Thyroid gland (tissue), 4 donors: ENCODE data around the gene PRSS48. TPM values are rescaled to one million over a fixed set of nuclear protein-coding genes. Genes with fewer than 3 reads are reported as not detected.
A peak's percentile ranks its signal among the peaks of the same experiment; 100 is the strongest.
"Not testable (repeated sequence)": the region's sequence is repeated elsewhere in the genome, so short reads cannot be mapped to it uniquely, and the experiment has no call there.

Experiments used
- DNase-seq, 2 donors: peaks; one replicate each; pipeline ENCODE4 v3.0.0-alpha.2; 2019
- H3K27ac ChIP-seq, 3 donors: fragments of 200-600 bp; sonication (generic); 1 replicate in 2 of 3; 2 replicates in 1 of 3; pipeline ENCODE4 v1.5.1; 2016 to 2019; ENCODE audit warnings: mild to moderate bottlenecking in 1 of 3, moderate library complexity in 1 of 3
- H3K27me3 ChIP-seq: fragments of 200-600 bp; sonication (generic); one replicate; pipeline ENCODE4 v1.5.1; 2019
- H3K36me3 ChIP-seq, 2 donors: fragments of 200-600 bp; sonication (generic); one replicate each; pipeline ENCODE4 v1.5.1; 2016 to 2019
- H3K4me1 ChIP-seq, 2 donors: fragments of 200-600 bp; sonication (generic); one replicate each; pipeline ENCODE4 v1.5.1; 2017 to 2019
- H3K4me3 ChIP-seq, 3 donors: fragments of 200-600 bp; sonication (generic); replicated peaks in 1 of 3; 1 replicate in 2 of 3; 2 replicates in 1 of 3; pipeline ENCODE4 v1.5.1; 2016; ENCODE audit warnings: mild to moderate bottlenecking in 1 of 3
- H3K9me3 ChIP-seq: fragments of 200-600 bp; sonication (generic); one replicate; pipeline ENCODE4 v1.5.1; 2017
- CTCF ChIP-seq, 6 experiments: fragments of 200-600 bp in 3 of 6; fragments of 450-650 bp in 3 of 6; sonication (generic) in 3 of 6; IDR thresholded peaks; one replicate each; pipeline ENCODE4 v1.5.1; 2016 to 2019; ENCODE audit warnings: antibody characterized with exemption in 6 of 6, mild to moderate bottlenecking in 2 of 6, inconsistent platforms in 1 of 6, moderate library complexity in 1 of 6
- POLR2A ChIP-seq, 2 donors: fragments of 450-650 bp; IDR thresholded peaks; one replicate each; pipeline ENCODE4 v1.6.1; 2017; ENCODE audit warnings: antibody characterized with exemption in 2 of 2, mild to moderate bottlenecking in 2 of 2, moderate library complexity in 1 of 2
- WGBS, 2 donors: methylation state at CpG; one replicate each; pipeline ENCODE4 v1.1.5; 2017; 5-methylcytosine and 5-hydroxymethylcytosine counted together
- intact Hi-C: fragments of 100-400 bp; cut with DNase I; formaldehyde crosslinking; loops from one replicate; pipeline ENCODE4 v1.15.1; 2023
- total RNA-seq, 4 donors: library from RNA; depleted of rRNA; stranded (reverse); fragments of >200 nt; gene quantifications; one replicate each; pipeline ENCODE4 v1.2.3, GENCODE V29; 2016

Gene PRSS48
- total RNA-seq, 4 donors from 2014 or later = not detected

GRCh38 chr4:151321586-151321985 is 44.6 kb downstream of the PRSS48 start:
- Histone ChIP-seq H3K4me1 (peaks cover 23 to 34% of the 10 kb centered on the region in 2 donors), H3K27me3 (no peaks in the 10 kb centered on the region), H3K27ac (peak overlapping the region; percentile 26 to 81 (median 65)), H3K36me3 (no peaks in the 10 kb centered on the region), H3K4me3 (no peak overlapping the region), H3K9me3 (no peaks in the 10 kb centered on the region)
- whole genome bisulfite sequencing, 2 donors = 84 to 87% methylated on average over 1 of the region's 1 CpG
- DNase-seq = no peak
- intact Hi-C loops = no loop called here
- TF ChIP-seq POLR2A (IDR thresholded peaks at IDR 0.05) (no peak), CTCF (IDR thresholded peaks at IDR 0.05) (no peak)

GRCh38 chr4:151322161-151322560 is 45.2 kb downstream of the PRSS48 start:
- H3K4me3 ChIP-seq, H3K27me3 ChIP-seq, H3K9me3 ChIP-seq, intact Hi-C loops, H3K36me3 ChIP-seq: not testable (repeated sequence)
- Histone ChIP-seq H3K4me1 (peaks cover 25 to 32% of the 10 kb centered on the region in 2 donors), H3K27ac (peak overlapping the region; percentile 77 to 88 (median 81))
- WGBS, 2 donors = 29 to 46% methylated on average over 4 of the region's 4 CpGs
- DNase-seq = peak; percentile 86 to 87

- H3K27ac ChIP-seq = peak overlapping the region; percentile 77 to 88 (median 81)
- intact Hi-C loops = no loop called here
- TF ChIP-seq POLR2A (IDR thresholded peaks at IDR 0.05) (no peak), CTCF (IDR thresholded peaks at IDR 0.05) (no peak)
- no peaks in the 10 kb centered on the region for H3K36me3 ChIP-seq
- DNase-seq = peak; percentile 19 to 28
- no peaks in the 10 kb centered on the region for H3K27me3 ChIP-seq
- peaks cover 25 to 32% of the 10 kb centered on the region in 2 donors for H3K4me1 ChIP-seq
- no peak overlapping the region for H3K4me3 ChIP-seq
- no peaks in the 10 kb centered on the region for H3K9me3 ChIP-seq
These were observed 45.6 kb downstream of the PRSS48 start for GRCh38 chr4:151322570-151322969.

GRCh38 chr4:151323667-151324066 is 46.7 kb downstream of the PRSS48 start:
- 89 to 94% methylated on average over 1 of the region's 1 CpG for WGBS, 2 donors
- H3K9me3 ChIP-seq = no peaks in the 10 kb centered on the region
- intact Hi-C loops = no loop called here
- H3K27ac ChIP-seq = peak overlapping the region; percentile 77 to 88 (median 81)
- TF ChIP-seq POLR2A (IDR thresholded peaks at IDR 0.05) = no peak
- TF ChIP-seq CTCF (IDR thresholded peaks at IDR 0.05) = no peak
- H3K4me3 ChIP-seq = peak overlapping the region in 2 of 3 donors; percentile 54 to 57
- H3K36me3 ChIP-seq = no peaks in the 10 kb centered on the region
- no peak for DNase-seq
- no peaks in the 10 kb centered on the region for H3K27me3 ChIP-seq
- H3K4me1 ChIP-seq = peaks cover 25 to 32% of the 10 kb centered on the region in 2 donors

- no peak for TF ChIP-seq POLR2A (IDR thresholded peaks at IDR 0.05)
- Histone ChIP-seq H3K4me3 (peak overlapping the region; percentile 3 to 57 (median 54)), H3K36me3 (no peaks in the 10 kb centered on the region), H3K27me3 (no peaks in the 10 kb centered on the region), H3K4me1 (peaks cover 25 to 32% of the 10 kb centered on the region in 2 donors), H3K27ac (peak overlapping the region; percentile 77 to 88 (median 81)), H3K9me3 (no peaks in the 10 kb centered on the region)
- DNase-seq = no peak
- intact Hi-C loops = no loop called here
- 17 to 25% methylated on average over 12 of the region's 12 CpGs for WGBS, 2 donors
These were observed 47.3 kb downstream of the PRSS48 start for GRCh38 chr4:151324124-151324751.

- Histone ChIP-seq H3K4me3 (peak overlapping the region; percentile 3 to 57 (median 54)), H3K27me3 (no peaks in the 10 kb centered on the region), H3K27ac (peak overlapping the region; percentile 77 to 88 (median 81)), H3K36me3 (no peaks in the 10 kb centered on the region), H3K4me1 (peaks cover 25 to 32% of the 10 kb centered on the region in 2 donors), H3K9me3 (no peaks in the 10 kb centered on the region)
- 0 to 2% methylated on average over 9 to 16 of the region's 21 CpGs for WGBS, 2 donors
- peak; percentile 57 to 64 for DNase-seq
- intact Hi-C loops = no loop called here
- no peak for TF ChIP-seq CTCF (IDR thresholded peaks at IDR 0.05)
- no peak for TF ChIP-seq POLR2A (IDR thresholded peaks at IDR 0.05)
These were observed 47.8 kb downstream of the PRSS48 start for GRCh38 chr4:151324752-151325110.
